Fibroblast of lung (primary cell): ENCODE measurements around the gene SIRT4.

ENCODE experiments used
- CTCF ChIP-seq, 2 donors: IDR thresholded peaks in 1 of 2; conservative IDR thresholded peaks in 1 of 2; 1 replicate in 1 of 2; 2 replicates in 1 of 2; pipeline ENCODE4 v1.5.1; 2011 to 2012; ENCODE audit warnings: low read length in 2 of 2, control low read depth in 1 of 2, inconsistent platforms in 1 of 2, low read depth in 1 of 2, mild to moderate bottlenecking in 1 of 2
- EZH2 ChIP-seq: IDR thresholded peaks from 2 replicates; pipeline ENCODE4 v1.5.1; 2012; ENCODE audit warnings: low read length, control low read depth, mild to moderate bottlenecking; ENCODE audit errors: missing control alignments

- TF ChIP-seq EZH2 (no peak), CTCF (conservative IDR thresholded peaks at IDR 0.05 in 1 of 2, IDR thresholded peaks at IDR 0.05 in 1 of 2; ENCODE audit: low read depth in 1 of 2, low read length in 2 of 2) (no peak)
Observed at GRCh38 chr12:120284381-120284780, 17.7 kb upstream of the SIRT4 start.
